ENCODE results near the gene KLHL17. TPM values are rescaled to one million over a fixed set of nuclear protein-coding genes. Genes with fewer than 3 reads are reported as not detected.

KLHL17 gene
- total RNA-seq, 1 experiment from 2014 or later, result 41.4 TPM

- Histone ChIP-seq H3K56ac (ENCODE audit: insufficient read length, low read depth, low read length) (no peak overlapping the region), H3K18ac (ENCODE audit: insufficient read length, low read depth, low read length) (no peak overlapping the region), H3K79me2 (ENCODE audit: insufficient read depth, low read length) (no peaks in the 10 kb centered on the region), H3K4me1 (ENCODE audit: insufficient read depth, low read length) (no peaks in the 10 kb centered on the region), H3K9ac (ENCODE audit: extremely low read depth, insufficient read length, low read length) (no peak overlapping the region), H3K27me3 (ENCODE audit: insufficient read depth, low read length) (peaks cover 62% of the 10 kb centered on the region), H3K27ac (ENCODE audit: insufficient read length, low read depth, low read length) (no peak overlapping the region), H3K14ac (ENCODE audit: insufficient read depth, low read length) (no peak overlapping the region), H2BK120ac (ENCODE audit: low read depth, low read length, poor library complexity, severe bottlenecking) (no peak overlapping the region), H2BK20ac (ENCODE audit: low read depth, low read length, poor library complexity, severe bottlenecking) (no peak overlapping the region), H2AFZ (ENCODE audit: low read length) (no peak overlapping the region), H2BK15ac (ENCODE audit: low read depth, low read length) (no peak overlapping the region), H3T11ph (ENCODE audit: low read length) (no peak overlapping the region), H3K4me2 (ENCODE audit: insufficient read depth, insufficient read length, low read length) (no peak overlapping the region), H2AK5ac (ENCODE audit: insufficient read length, low read length) (no peak overlapping the region), H4K91ac (ENCODE audit: insufficient read length, low read depth, low read length) (no peak overlapping the region), H3K23ac (ENCODE audit: insufficient read length, low read depth, low read length) (no peak overlapping the region), H4K8ac (replicated peaks; ENCODE audit: insufficient read length, low read depth, low read length) (no peak overlapping the region), H3K4ac (ENCODE audit: low read depth, low read length) (no peak overlapping the region), H3K79me1 (ENCODE audit: insufficient read depth, low read depth, low read length, poor library complexity, severe bottlenecking) (no peaks in the 10 kb centered on the region), H4K20me1 (ENCODE audit: control insufficient read depth, insufficient read depth, insufficient read length) (peaks cover 5% of the 10 kb centered on the region), H2BK12ac (ENCODE audit: insufficient read length, low read depth, low read length) (no peak overlapping the region), H3K23me2 (ENCODE audit: insufficient read length, low read depth, low read length, poor library complexity, severe bottlenecking) (no peaks in the 10 kb centered on the region), H2BK5ac (ENCODE audit: insufficient read length, low read length) (no peak overlapping the region), H3K9me3 (ENCODE audit: control insufficient read depth, low read depth, low read length) (no peaks in the 10 kb centered on the region), H4K5ac (ENCODE audit: insufficient read length, low read depth, low read length) (no peak overlapping the region)
- Mint-ChIP-seq H3K4me1 (peaks cover 6 to 31% of the 10 kb centered on the region in 2 experiments), H3K9me3 (peaks cover 0 to 2% of the 10 kb centered on the region in 2 experiments; a peak in 1 of 5 replicates), H3K27ac (no peak overlapping the region), H3K27me3 (ENCODE audit: low read depth) (peaks cover 89% of the 10 kb centered on the region), H3K36me3 (ENCODE audit: insufficient read depth in 1 of 3, low read depth in 3 of 3) (peaks cover 0 to 3% (median 2%) of the 10 kb centered on the region in 3 experiments; a peak in 2 of 7 replicates), H3K4me3 (no peak overlapping the region)
- DNase-seq, result no peak
- WGBS (ENCODE audit: extremely low coverage, insufficient read length, low lambda C conversion rate), result no CpG with 5 or more reads among the region's 16 CpGs
- no peak for TF ChIP-seq CTCF (conservative IDR thresholded peaks at IDR 0.05)
Observed at GRCh38 chr1:932173-932510, 28.2 kb upstream of the KLHL17 start.

Data from H9 (cell line).